ENCODE data around the gene ROBO1.

ROBO1 gene

GRCh38 chr3:79604681-79605080 is 163.1 kb downstream of the ROBO1 start:
- no peak for TF ChIP-seq CTCF (IDR thresholded peaks at IDR 0.05)
- Histone ChIP-seq H3K27ac (no peak overlapping the region), H3K36me3 (no peaks in the 10 kb centered on the region), H3K27me3 (no peaks in the 10 kb centered on the region), H3K4me3 (ENCODE audit: low read depth in 1 of 2, low read length in 1 of 2) (no peak overlapping the region), H3K4me1 (ENCODE audit: control insufficient read depth in 1 of 2, insufficient read depth in 1 of 2, low read depth in 1 of 2, low read length in 1 of 2) (no peaks in the 10 kb centered on the region), H3K9me3 (no peaks in the 10 kb centered on the region)

DNA sequence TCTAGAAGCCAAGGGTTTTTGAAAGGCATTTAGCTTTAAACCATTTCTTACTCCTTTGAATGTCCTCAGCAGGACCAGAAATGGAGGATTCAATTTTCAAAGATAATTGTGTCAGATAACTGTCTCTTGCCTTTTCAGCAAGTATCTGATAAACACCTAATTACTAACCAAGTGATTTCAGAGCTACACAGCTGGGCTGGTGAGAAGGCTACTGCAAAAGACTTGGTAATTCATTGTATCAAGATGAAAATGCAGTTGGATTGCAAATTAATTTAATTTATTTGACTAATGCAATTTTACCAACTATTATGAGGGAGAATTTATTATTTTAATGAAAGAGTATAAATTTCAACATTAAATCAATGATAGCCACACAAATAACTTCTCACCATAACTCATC is 165.4 kb downstream of the ROBO1 start:
- H3K4me3 ChIP-seq (ENCODE audit: low read depth in 1 of 2, low read length in 1 of 2): no peak overlapping the region
- TF ChIP-seq CTCF (IDR thresholded peaks at IDR 0.05): no peak

DNA sequence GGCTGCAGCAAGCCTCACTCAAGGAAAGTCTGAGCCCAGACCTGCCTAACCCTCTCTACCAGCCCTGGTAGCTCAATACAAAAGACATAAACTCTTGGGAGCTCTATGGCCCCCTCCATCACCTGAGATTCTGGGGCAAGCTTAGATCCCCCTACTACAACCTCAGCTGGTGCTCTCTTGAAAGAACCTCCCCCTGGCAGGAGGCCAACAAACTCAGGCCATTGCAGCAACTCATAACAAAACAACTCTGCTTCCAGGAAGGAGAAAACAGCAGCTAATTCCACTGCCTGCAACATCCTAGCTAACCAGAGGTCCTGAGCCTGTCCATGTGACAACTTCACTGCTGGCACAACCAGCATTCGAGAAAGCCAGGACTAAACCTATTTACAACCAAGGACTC is 169.2 kb downstream of the ROBO1 start:
- H3K4me1 ChIP-seq (ENCODE audit: control insufficient read depth in 1 of 2, insufficient read depth in 1 of 2, low read depth in 1 of 2, low read length in 1 of 2): no peaks in the 10 kb centered on the region
- H3K27me3 ChIP-seq: no peaks in the 10 kb centered on the region
- H3K4me3 ChIP-seq (ENCODE audit: low read depth in 1 of 2, low read length in 1 of 2): no peak overlapping the region
- no peaks in the 10 kb centered on the region for H3K36me3 ChIP-seq
- H3K27ac ChIP-seq: no peak overlapping the region
- TF ChIP-seq CTCF (IDR thresholded peaks at IDR 0.05): no peak
- H3K9me3 ChIP-seq: no peaks in the 10 kb centered on the region

More for the DNA sequence above, 165.4 kb downstream of the ROBO1 start:
- H3K27ac ChIP-seq: no peak overlapping the region
- H3K27me3 ChIP-seq: no peaks in the 10 kb centered on the region
- H3K9me3 ChIP-seq: no peaks in the 10 kb centered on the region
- H3K36me3 ChIP-seq: no peaks in the 10 kb centered on the region
- no peaks in the 10 kb centered on the region for H3K4me1 ChIP-seq (ENCODE audit: control insufficient read depth in 1 of 2, insufficient read depth in 1 of 2, low read depth in 1 of 2, low read length in 1 of 2)

DNA sequence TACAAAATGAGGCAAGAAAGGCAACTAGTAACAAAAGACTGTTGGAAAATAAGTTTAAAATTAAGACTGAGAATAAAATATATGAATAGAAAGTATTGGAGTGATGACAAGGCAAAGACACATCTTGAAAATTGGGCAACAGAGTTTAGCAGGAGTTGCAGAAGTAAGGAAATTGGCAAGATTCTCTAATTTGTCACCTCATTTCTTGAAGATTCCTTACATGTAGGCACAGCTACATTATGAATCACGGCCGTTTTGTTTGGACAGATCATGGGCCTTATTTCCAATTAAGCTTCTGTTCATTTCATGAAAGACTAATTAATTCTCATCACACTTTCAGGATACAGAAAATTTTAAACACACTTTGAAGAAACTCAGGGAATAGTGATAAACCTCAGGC is 170.1 kb downstream of the ROBO1 start:
- Histone ChIP-seq H3K4me3 (ENCODE audit: low read depth in 1 of 2, low read length in 1 of 2) (no peak overlapping the region), H3K27me3 (no peaks in the 10 kb centered on the region), H3K4me1 (ENCODE audit: control insufficient read depth in 1 of 2, insufficient read depth in 1 of 2, low read depth in 1 of 2, low read length in 1 of 2) (peaks cover 0 to 4% of the 10 kb centered on the region in 2 experiments), H3K27ac (no peak overlapping the region), H3K9me3 (no peaks in the 10 kb centered on the region), H3K36me3 (no peaks in the 10 kb centered on the region)
- no peak for TF ChIP-seq CTCF (IDR thresholded peaks at IDR 0.05)

- no peak for TF ChIP-seq CTCF (IDR thresholded peaks at IDR 0.05)
Observed at GRCh38 chr3:79587150-79587549, 180.6 kb downstream of the ROBO1 start.

DNA sequence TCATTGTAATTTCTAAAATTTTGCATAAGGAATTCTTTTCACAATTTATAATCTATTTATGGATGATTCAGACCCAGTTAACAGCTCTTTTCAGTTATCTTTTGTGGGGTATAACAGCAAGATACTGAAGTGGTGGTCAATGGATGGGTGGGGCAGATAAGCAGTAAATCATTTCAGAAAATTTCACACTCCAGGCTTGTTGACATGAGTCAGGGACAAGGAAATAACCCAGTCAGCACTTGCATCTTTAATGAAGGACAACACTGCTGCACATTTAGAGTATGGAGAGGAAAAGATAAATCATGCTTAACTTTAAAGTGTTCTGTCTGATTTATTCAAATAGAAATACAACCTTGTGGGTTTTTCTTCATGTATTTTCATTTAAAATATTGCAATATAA is 181.6 kb downstream of the ROBO1 start:
- no peak overlapping the region for H3K27ac ChIP-seq
- H3K27me3 ChIP-seq: no peaks in the 10 kb centered on the region
- TF ChIP-seq CTCF (IDR thresholded peaks at IDR 0.05): no peak
- H3K4me1 ChIP-seq (ENCODE audit: control insufficient read depth in 1 of 2, insufficient read depth in 1 of 2, low read depth in 1 of 2, low read length in 1 of 2): no peaks in the 10 kb centered on the region
- H3K9me3 ChIP-seq: no peaks in the 10 kb centered on the region
- no peaks in the 10 kb centered on the region for H3K36me3 ChIP-seq
- H3K4me3 ChIP-seq (ENCODE audit: low read depth in 1 of 2, low read length in 1 of 2): no peak overlapping the region

More at GRCh38 chr3:79587150-79587549, 180.6 kb downstream of the ROBO1 start:
- Histone ChIP-seq H3K4me1 (ENCODE audit: control insufficient read depth in 1 of 2, insufficient read depth in 1 of 2, low read depth in 1 of 2, low read length in 1 of 2) (no peaks in the 10 kb centered on the region), H3K9me3 (no peaks in the 10 kb centered on the region), H3K27me3 (no peaks in the 10 kb centered on the region), H3K27ac (no peak overlapping the region), H3K36me3 (no peaks in the 10 kb centered on the region), H3K4me3 (ENCODE audit: low read depth in 1 of 2, low read length in 1 of 2) (no peak overlapping the region)
